ENCODE results near the gene ZFC3H1.

The ZFC3H1 gene

DNA sequence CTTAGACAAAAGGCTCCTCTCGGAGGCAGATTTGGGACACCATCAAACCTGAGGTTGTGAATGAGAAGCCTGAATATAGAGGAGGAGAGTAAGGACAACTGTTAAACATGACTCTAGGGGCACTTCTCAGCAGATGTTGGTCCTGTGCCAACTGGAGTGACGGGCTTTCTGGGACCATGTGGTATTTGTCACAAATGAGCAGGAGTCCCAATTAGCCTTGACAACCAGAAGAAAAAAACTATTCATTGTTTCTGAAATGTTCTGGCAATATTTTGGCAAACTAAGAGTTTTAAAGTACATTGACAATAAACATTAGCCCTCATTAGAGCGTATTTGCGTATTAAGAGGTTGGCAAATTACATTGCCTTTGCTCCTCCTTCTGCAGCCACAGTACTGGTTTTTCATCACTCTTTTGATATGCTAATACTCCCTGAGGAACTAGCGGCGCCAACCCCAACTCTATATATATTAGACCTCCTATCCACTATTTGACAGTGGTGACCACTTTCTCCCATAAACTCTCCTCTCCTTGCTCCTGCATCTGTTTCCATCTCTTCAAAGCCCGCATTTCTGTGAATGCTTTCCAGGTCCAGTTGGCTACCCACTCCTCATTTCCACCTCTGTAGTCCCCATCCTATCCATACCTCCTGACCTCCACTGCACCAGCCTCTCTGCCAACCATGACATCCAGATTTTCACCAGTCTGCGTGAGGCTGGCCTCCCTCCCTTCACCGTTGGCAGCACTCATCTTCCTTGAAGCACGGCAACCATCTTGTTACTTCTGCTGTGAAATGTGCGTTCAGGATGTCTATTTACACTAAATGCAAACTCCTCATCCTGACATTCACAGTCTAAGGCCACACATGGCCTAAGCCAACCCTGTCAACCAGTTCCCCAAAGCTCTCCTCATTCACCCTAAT, 100.7 kb downstream of the ZFC3H1 start:
- Histone ChIP-seq H3K27me3 (ENCODE audit: insufficient read depth, low read depth) (no peaks in the 10 kb centered on the region), H3K36me3 (ENCODE audit: insufficient read depth) (no peaks in the 10 kb centered on the region), H3K27ac (no peak overlapping the region), H3K4me1 (ENCODE audit: low read depth, poor library complexity, severe bottlenecking) (no peaks in the 10 kb centered on the region), H3K9ac (no peak overlapping the region), H3K79me2 (ENCODE audit: insufficient read depth, low read depth) (no peaks in the 10 kb centered on the region), H4K20me1 (ENCODE audit: insufficient read depth) (no peaks in the 10 kb centered on the region), H3K4me2 (no peak overlapping the region), H3K4me3 (IDR thresholded peaks at IDR 0.05; ENCODE audit: insufficient read depth, low read depth, low read length) (no peak overlapping the region), H2AFZ (ENCODE audit: low read depth) (no peak overlapping the region)
- TF ChIP-seq, protein P1, sequence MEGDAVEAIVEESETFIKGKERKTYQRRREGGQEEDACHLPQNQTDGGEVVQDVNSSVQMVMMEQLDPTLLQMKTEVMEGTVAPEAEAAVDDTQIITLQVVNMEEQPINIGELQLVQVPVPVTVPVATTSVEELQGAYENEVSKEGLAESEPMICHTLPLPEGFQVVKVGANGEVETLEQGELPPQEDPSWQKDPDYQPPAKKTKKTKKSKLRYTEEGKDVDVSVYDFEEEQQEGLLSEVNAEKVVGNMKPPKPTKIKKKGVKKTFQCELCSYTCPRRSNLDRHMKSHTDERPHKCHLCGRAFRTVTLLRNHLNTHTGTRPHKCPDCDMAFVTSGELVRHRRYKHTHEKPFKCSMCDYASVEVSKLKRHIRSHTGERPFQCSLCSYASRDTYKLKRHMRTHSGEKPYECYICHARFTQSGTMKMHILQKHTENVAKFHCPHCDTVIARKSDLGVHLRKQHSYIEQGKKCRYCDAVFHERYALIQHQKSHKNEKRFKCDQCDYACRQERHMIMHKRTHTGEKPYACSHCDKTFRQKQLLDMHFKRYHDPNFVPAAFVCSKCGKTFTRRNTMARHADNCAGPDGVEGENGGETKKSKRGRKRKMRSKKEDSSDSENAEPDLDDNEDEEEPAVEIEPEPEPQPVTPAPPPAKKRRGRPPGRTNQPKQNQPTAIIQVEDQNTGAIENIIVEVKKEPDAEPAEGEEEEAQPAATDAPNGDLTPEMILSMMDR (conservative IDR thresholded peaks at IDR 0.05; ENCODE audit: low read depth, low read length): no peak

Data from KMS-11 (cell line).